Bronchial epithelial cell (primary cell): ENCODE results near the gene SYT14. TPM values are rescaled to one million over a fixed set of nuclear protein-coding genes. Genes with fewer than 3 reads are reported as not detected.

ENCODE experiments used
- DNase-seq: peaks from one replicate; pipeline ENCODE4 v3.0.0-alpha.2; 2010; ENCODE audit warnings: low read depth
- FAIRE-seq: peaks from 2 replicates; lab custom pipeline; 2011; peaks lifted over from hg19 to GRCh38; lab: Jason Lieb, UNC
- H3K27me3 ChIP-seq: 2 replicates; pipeline ENCODE4 v1.5.1; 2011; ENCODE audit warnings: low read length; ENCODE audit not compliant: control insufficient read depth, insufficient read depth
- H3K36me3 ChIP-seq: 2 replicates; pipeline ENCODE4 v1.5.1; 2011; ENCODE audit warnings: low read length; ENCODE audit not compliant: control insufficient read depth, insufficient read depth
- H3K4me3 ChIP-seq: 2 replicates; pipeline ENCODE4 v1.5.1; 2011; ENCODE audit warnings: mild to moderate bottlenecking, low read depth, low read length, control low read depth
- CTCF ChIP-seq: IDR thresholded peaks from 2 replicates; pipeline ENCODE4 v1.5.1; 2011; ENCODE audit warnings: mild to moderate bottlenecking, moderate library complexity, low read length, control low read depth, inconsistent platforms; ENCODE audit not compliant: insufficient read depth, severe bottlenecking
- total RNA-seq: library from RNA; depleted of rRNA; stranded (reverse); fragments of >200 nt; gene quantifications from 2 replicates; pipeline ENCODE4 v1.2.1, GENCODE V29; 2014

Gene SYT14
- total RNA-seq, 1 donor from 2014 or later: not detected

GRCh38 chr1:209999005-209999404, 61.0 kb downstream of the SYT14 start:
- TF ChIP-seq CTCF: no peak
- Histone ChIP-seq H3K36me3 (no peaks in the 10 kb centered on the region), H3K4me3 (no peak overlapping the region), H3K27me3 (no peaks in the 10 kb centered on the region)
- FAIRE-seq (no peak), DNase-seq (no peak)

GRCh38 chr1:210001751-210002150, 63.7 kb downstream of the SYT14 start:
- DNase-seq: no peak
- peaks cover 2% of the 10 kb centered on the region for H3K27me3 ChIP-seq
- H3K36me3 ChIP-seq: no peaks in the 10 kb centered on the region
- TF ChIP-seq CTCF: no peak
- FAIRE-seq: no peak
- H3K4me3 ChIP-seq: no peak overlapping the region

- peaks cover 2% of the 10 kb centered on the region for H3K27me3 ChIP-seq
- H3K4me3 ChIP-seq: no peak overlapping the region
- no peaks in the 10 kb centered on the region for H3K36me3 ChIP-seq
- TF ChIP-seq CTCF: no peak
- FAIRE-seq (no peak), DNase-seq (no peak)
Observed at GRCh38 chr1:210003501-210003900, 65.5 kb downstream of the SYT14 start.

- no peak for DNase-seq
- FAIRE-seq: no peak
- no peaks in the 10 kb centered on the region for H3K36me3 ChIP-seq
- no peak overlapping the region for H3K4me3 ChIP-seq
- no peak for TF ChIP-seq CTCF
- H3K27me3 ChIP-seq: peaks cover 2% of the 10 kb centered on the region
Observed at GRCh38 chr1:210010161-210010560, 72.1 kb downstream of the SYT14 start.

- DNase-seq (no peak), FAIRE-seq (no peak)
- no peak for TF ChIP-seq CTCF
- Histone ChIP-seq H3K27me3 (no peaks in the 10 kb centered on the region), H3K36me3 (no peaks in the 10 kb centered on the region), H3K4me3 (no peak overlapping the region)
Observed at GRCh38 chr1:210021145-210021860, 83.3 kb downstream of the SYT14 start.

GRCh38 chr1:210022044-210022443, 84.0 kb downstream of the SYT14 start:
- no peak for TF ChIP-seq CTCF
- Histone ChIP-seq H3K27me3 (no peaks in the 10 kb centered on the region), H3K4me3 (no peak overlapping the region), H3K36me3 (no peaks in the 10 kb centered on the region)
- FAIRE-seq: no peak
- no peak for DNase-seq
